Dedifferentiated amniotic fluid mesenchymal stem cell (primary cell): ENCODE results near the gene DPP6.

ENCODE experiments used
- DNase-seq: peaks from one replicate; pipeline ENCODE4 v3.0.0-alpha.2; 2016; ENCODE audit errors: extremely low spot score

Gene DPP6

GRCh38 chr7:154698726-154699291, 646.6 kb downstream of the DPP6 start:
- DNase-seq = no peak

- DNase-seq = no peak
These were observed 647.2 kb downstream of the DPP6 start for GRCh38 chr7:154699417-154699816.

GRCh38 chr7:154709840-154710520, 657.8 kb downstream of the DPP6 start:
- no peak for DNase-seq

- no peak for DNase-seq
These were observed 667.8 kb downstream of the DPP6 start for GRCh38 chr7:154720016-154720415.

GRCh38 chr7:154721086-154721485, 668.9 kb downstream of the DPP6 start:
- DNase-seq = no peak

- DNase-seq = no peak
These were observed 674.2 kb downstream of the DPP6 start for GRCh38 chr7:154726368-154726767.

- no peak for DNase-seq
These were observed 676.9 kb downstream of the DPP6 start for GRCh38 chr7:154729056-154729455.

GRCh38 chr7:154735766-154736165, 683.6 kb downstream of the DPP6 start:
- DNase-seq = no peak

GRCh38 chr7:154736389-154736788, 684.2 kb downstream of the DPP6 start:
- DNase-seq = no peak

GRCh38 chr7:154738216-154738615, 686.0 kb downstream of the DPP6 start:
- DNase-seq = no peak

GRCh38 chr7:154741131-154741530, 688.9 kb downstream of the DPP6 start:
- DNase-seq = no peak

GRCh38 chr7:154743206-154743605, 691.0 kb downstream of the DPP6 start:
- DNase-seq = no peak

GRCh38 chr7:154744256-154744860, 692.2 kb downstream of the DPP6 start:
- no peak for DNase-seq

- DNase-seq = no peak
These were observed 692.7 kb downstream of the DPP6 start for GRCh38 chr7:154744861-154745258.

GRCh38 chr7:154746571-154747360, 694.6 kb downstream of the DPP6 start:
- no peak for DNase-seq

- DNase-seq = no peak
These were observed 696.0 kb downstream of the DPP6 start for GRCh38 chr7:154748089-154748786.

- no peak for DNase-seq
These were observed 698.2 kb downstream of the DPP6 start for GRCh38 chr7:154750353-154750801.

GRCh38 chr7:154753226-154753625, 701.0 kb downstream of the DPP6 start:
- DNase-seq = no peak

GRCh38 chr7:154757756-154758155, 705.6 kb downstream of the DPP6 start:
- DNase-seq = no peak

GRCh38 chr7:154759989-154760388, 707.8 kb downstream of the DPP6 start:
- no peak for DNase-seq

- no peak for DNase-seq
These were observed 712.9 kb downstream of the DPP6 start for GRCh38 chr7:154765118-154765517.

GRCh38 chr7:154767142-154767541, 714.9 kb downstream of the DPP6 start:
- no peak for DNase-seq
